ENCODE measurements around the gene LTBP2. TPM values are rescaled to one million over a fixed set of nuclear protein-coding genes. Genes with fewer than 3 reads are reported as not detected.
A peak's percentile ranks its signal among the peaks of the same experiment; 100 is the strongest.

LTBP2 gene
- total and polyA plus RNA-seq, 2 of the 8 experiments (the other 6 are each of a cell fraction or from before 2014, with no cell fraction given) = 0.48 to 0.89 TPM

DNA sequence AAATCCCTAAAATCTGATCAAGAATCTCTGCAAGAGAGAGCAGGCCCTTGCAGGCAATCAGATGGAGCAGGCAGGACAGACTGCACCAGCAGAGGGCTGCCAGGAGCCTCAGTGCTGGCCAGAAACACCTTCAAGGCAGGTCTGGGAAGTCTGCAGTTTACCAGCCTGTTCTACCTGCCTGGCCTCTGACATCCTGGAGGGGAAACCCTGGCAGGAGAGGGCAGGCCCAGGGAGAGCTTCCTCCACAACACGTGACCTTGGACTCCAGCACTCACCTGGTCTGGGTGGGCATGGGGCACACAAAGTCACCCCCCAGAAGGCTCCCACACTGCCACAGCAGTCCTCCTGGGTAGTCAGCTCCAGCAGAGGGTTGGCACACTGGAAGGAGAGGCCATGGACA is 62.4 kb downstream of the LTBP2 start:
- FAIRE-seq (no peak), DNase-seq (ENCODE audit: low read depth in 1 of 2, low spot score in 2 of 2) (no peak)
- Histone ChIP-seq H4K5ac (ENCODE audit: insufficient read length, low read depth, low read length) (no peak overlapping the region), H2BK15ac (ENCODE audit: low read length) (no peak overlapping the region), H2AK5ac (ENCODE audit: low read depth, low read length) (0 out of 2 replicates have a peak overlapping the region, but pooled peaks have one; percentile 9), H3K14ac (ENCODE audit: insufficient read length) (no peak overlapping the region), H2BK20ac (ENCODE audit: low read length) (no peak overlapping the region), H3K23me2 (ENCODE audit: low read depth, low read length) (peaks cover 2% of the 10 kb centered on the region; the same call in 1 of the 2 replicates), H3K79me1 (ENCODE audit: low read depth, low read length) (no peaks in the 10 kb centered on the region), H2BK12ac (ENCODE audit: low read depth, low read length) (no peak overlapping the region), H3K4ac (replicated peaks; ENCODE audit: insufficient read length, low read depth, low read length) (no peak overlapping the region), H3K9me3 (ENCODE audit: insufficient read depth in 2 of 2, low read depth in 1 of 2, low read length in 1 of 2) (no peaks in the 10 kb centered on the region), H3K9ac (replicated peaks in 1 of 4; ENCODE audit: extremely low read depth in 1 of 4, low read depth in 3 of 4, low read length in 3 of 4) (no peak overlapping the region), H4K8ac (ENCODE audit: extremely low read depth, insufficient read depth, low read length) (no peak overlapping the region), H3K27me3 (replicated peaks in 1 of 4; ENCODE audit: control insufficient read depth in 3 of 4, extremely low read depth in 1 of 4, insufficient read depth in 3 of 4, low read length in 3 of 4) (no peaks in the 10 kb centered on the region), H3K4me2 (ENCODE audit: insufficient read depth in 1 of 2, low read depth in 2 of 2, low read length in 2 of 2) (no peak overlapping the region), H2BK5ac (ENCODE audit: low read depth, low read length) (0 out of 2 replicates have a peak overlapping the region, but pooled peaks have one; percentile 16), H3K23ac (ENCODE audit: insufficient read length) (no peak overlapping the region), H4K91ac (replicated peaks; ENCODE audit: insufficient read length, low read length) (peak overlapping the region; percentile 7), H3K56ac (replicated peaks; ENCODE audit: insufficient read length, low read depth, low read length) (no peak overlapping the region), H3K18ac (ENCODE audit: extremely low read depth, low read length) (no peak overlapping the region), H3K4me1 (replicated peaks in 1 of 4; ENCODE audit: control insufficient read depth in 3 of 4, insufficient read depth in 4 of 4, low read length in 3 of 4) (peaks cover 0 to 16% (median 6%) of the 10 kb centered on the region in 4 experiments; a peak in 6 of 7 replicates), H4K20me1 (replicated peaks in 1 of 2; ENCODE audit: control insufficient read depth in 1 of 2, insufficient read depth in 2 of 2, low read length in 2 of 2) (no peaks in the 10 kb centered on the region), H3K79me2 (ENCODE audit: control insufficient read depth in 1 of 2, insufficient read depth in 2 of 2, low read length in 2 of 2) (no peaks in the 10 kb centered on the region), H2BK120ac (replicated peaks; ENCODE audit: low read depth, low read length) (no peak overlapping the region), H3K4me3 (ENCODE audit: extremely low read depth in 1 of 4, insufficient read depth in 2 of 4, low read depth in 3 of 4, low read length in 4 of 4) (no peak overlapping the region), H2AFZ (ENCODE audit: low read length) (no peak overlapping the region), H3K36me3 (ENCODE audit: control insufficient read depth in 2 of 4, insufficient read depth in 4 of 4, low read length in 3 of 4) (no peaks in the 10 kb centered on the region), H3K27ac (ENCODE audit: low read depth, low read length) (no peak overlapping the region)
- WGBS, 2 experiments (ENCODE audit: extremely low coverage in 1 of 2, insufficient coverage in 1 of 2, insufficient read length in 1 of 2, insufficient replicate concordance in 2 of 2, low coverage in 1 of 2, low lambda C conversion rate in 2 of 2, missing lambda C conversion rate in 1 of 2) = 75% methylated on average over 1 of the region's 1 CpG; no CpG with 5 or more reads in 1 of the 2 experiments
- CTCF ChIA-PET (ENCODE audit: partially characterized antibody) = interaction anchor here (0.7 to 2.5 kb wide), 12 partner anchors 9 to 92 kb away, joined by 3 to 9 read pairs (median 5); partner anchors contain the start of gene LTBP2
- TF ChIP-seq CTCF (IDR thresholded peaks at IDR 0.05; ENCODE audit: control extremely low read depth in 1 of 3, insufficient read depth in 1 of 3, low read depth in 1 of 3, low read length in 3 of 3) (peak; percentile 55 to 68 (median 58)), RAD21 (IDR thresholded peaks at IDR 0.05 in 1 of 2, conservative IDR thresholded peaks at IDR 0.05 in 1 of 2; ENCODE audit: low read depth in 2 of 2, low read length in 2 of 2) (peak; percentile 45 to 62), SUZ12 (IDR thresholded peaks at IDR 0.05; ENCODE audit: low read length) (no peak)
- POLR2A ChIA-PET (ENCODE audit: partially characterized antibody) = interaction anchor here (1.3 kb wide), 1 partner anchor 202 kb away, joined by 3 read pairs; the partner anchor contains the start of gene VRTN

Measured in H1 (cell line).